Glutamatergic neuron (in vitro differentiated cells): ENCODE data around the gene SELENOP. TPM values are rescaled to one million over a fixed set of nuclear protein-coding genes. Genes with fewer than 3 reads are reported as not detected.

Experiments
- DNase-seq: peaks from one replicate; pipeline ENCODE4 v3.0.0; 2022
- H3K27ac Mint-ChIP-seq: one replicate; pipeline ENCODE4 v1.8.0; 2020; ENCODE audit warnings: mild to moderate bottlenecking, mixed read lengths, inconsistent platforms; ENCODE audit not compliant: unreplicated experiment
- H3K27me3 Mint-ChIP-seq: one replicate; pipeline ENCODE4 v1.8.0; 2020; ENCODE audit warnings: mild to moderate bottlenecking, moderate library complexity, mixed read lengths, inconsistent platforms; ENCODE audit not compliant: unreplicated experiment
- H3K36me3 Mint-ChIP-seq: one replicate; pipeline ENCODE4 v1.8.0; 2020; ENCODE audit warnings: mild to moderate bottlenecking, mixed read lengths, inconsistent platforms; ENCODE audit not compliant: unreplicated experiment
- H3K4me1 Mint-ChIP-seq: one replicate; pipeline ENCODE4 v1.8.0; 2020; ENCODE audit warnings: mild to moderate bottlenecking, low read depth, mixed read lengths, inconsistent platforms; ENCODE audit not compliant: unreplicated experiment
- H3K4me3 Mint-ChIP-seq: one replicate; pipeline ENCODE4 v1.8.0; 2020; ENCODE audit warnings: mild to moderate bottlenecking, mixed read lengths, inconsistent platforms; ENCODE audit not compliant: unreplicated experiment
- H3K9me3 Mint-ChIP-seq: one replicate; pipeline ENCODE4 v1.8.0; 2020; ENCODE audit warnings: mild to moderate bottlenecking, moderate library complexity, mixed read lengths, inconsistent platforms; ENCODE audit not compliant: unreplicated experiment
- CTCF ChIP-seq: fragments of 200-600 bp; sonication (generic); IDR thresholded peaks from one replicate; pipeline ENCODE4 v1.5.0; 2021; ENCODE audit not compliant: partially characterized antibody, unreplicated experiment
- total RNA-seq: library from RNA; stranded (reverse); fragmentation: NEBNext Ultra II Directional; extraction: Animal tissue kit (Norgen Biotek cat#: 25700); gene quantifications from one replicate; pipeline ENCODE4 v1.2.1, GENCODE V29; 2021; ENCODE audit not compliant: unreplicated experiment

SELENOP gene
- total RNA-seq, 1 donor from 2014 or later: 0.61 TPM

GRCh38 chr5:42843675-42844292 lies 32.1 kb upstream of the SELENOP start:
- Mint-ChIP-seq H3K27me3 (no peaks in the 10 kb centered on the region), H3K4me1 (no peaks in the 10 kb centered on the region), H3K9me3 (no peaks in the 10 kb centered on the region), H3K4me3 (no peak overlapping the region), H3K27ac (no peak overlapping the region), H3K36me3 (no peaks in the 10 kb centered on the region)
- DNase-seq: no peak
- no peak for TF ChIP-seq CTCF

- H3K36me3 Mint-ChIP-seq: no peaks in the 10 kb centered on the region
- no peak for TF ChIP-seq CTCF
- H3K4me3 Mint-ChIP-seq: no peak overlapping the region
- no peak overlapping the region for H3K27ac Mint-ChIP-seq
- H3K4me1 Mint-ChIP-seq: no peaks in the 10 kb centered on the region
- H3K9me3 Mint-ChIP-seq: no peaks in the 10 kb centered on the region
- no peaks in the 10 kb centered on the region for H3K27me3 Mint-ChIP-seq
- DNase-seq: no peak
These were observed 31.4 kb upstream of the SELENOP start for GRCh38 chr5:42842921-42843641.

DNA sequence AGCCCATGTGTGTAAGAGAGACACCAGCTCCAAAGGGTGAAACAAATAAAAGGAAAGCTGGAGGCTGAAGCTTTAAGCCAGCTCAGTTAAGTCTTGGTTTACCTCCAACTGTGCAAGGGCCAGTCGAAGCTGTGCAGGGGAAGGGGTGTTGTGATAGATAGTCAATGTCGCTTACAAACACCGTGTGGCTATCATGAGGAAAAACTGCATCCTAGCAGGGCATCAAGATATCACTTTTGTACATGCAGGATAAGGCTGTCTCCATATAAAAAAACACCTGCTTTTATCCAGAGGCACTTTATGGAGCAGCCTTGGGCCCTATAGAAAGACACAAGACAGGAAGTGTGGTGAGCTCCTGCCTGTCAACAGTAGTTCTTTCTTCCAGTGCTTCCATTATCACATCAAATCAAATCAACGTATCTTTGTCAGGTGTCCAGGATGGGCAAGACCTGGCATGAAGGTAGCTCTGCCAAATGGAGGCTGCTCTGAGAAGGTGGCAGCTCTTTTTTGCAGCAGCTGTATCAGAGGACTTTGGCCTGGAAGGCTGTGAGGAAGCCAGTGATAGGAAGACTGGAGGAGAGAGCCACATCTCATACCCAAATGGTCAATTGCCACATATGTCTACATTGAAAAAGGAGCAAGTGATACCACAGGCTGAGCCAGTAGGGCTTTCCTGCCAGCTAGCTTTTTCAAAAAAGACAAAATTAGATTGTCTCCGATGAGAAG lies 29.3 kb upstream of the SELENOP start:
- Mint-ChIP-seq H3K27me3 (no peaks in the 10 kb centered on the region), H3K4me1 (no peaks in the 10 kb centered on the region), H3K27ac (no peak overlapping the region), H3K9me3 (no peaks in the 10 kb centered on the region), H3K4me3 (no peak overlapping the region), H3K36me3 (no peaks in the 10 kb centered on the region)
- no peak for TF ChIP-seq CTCF
- DNase-seq: no peak

DNA sequence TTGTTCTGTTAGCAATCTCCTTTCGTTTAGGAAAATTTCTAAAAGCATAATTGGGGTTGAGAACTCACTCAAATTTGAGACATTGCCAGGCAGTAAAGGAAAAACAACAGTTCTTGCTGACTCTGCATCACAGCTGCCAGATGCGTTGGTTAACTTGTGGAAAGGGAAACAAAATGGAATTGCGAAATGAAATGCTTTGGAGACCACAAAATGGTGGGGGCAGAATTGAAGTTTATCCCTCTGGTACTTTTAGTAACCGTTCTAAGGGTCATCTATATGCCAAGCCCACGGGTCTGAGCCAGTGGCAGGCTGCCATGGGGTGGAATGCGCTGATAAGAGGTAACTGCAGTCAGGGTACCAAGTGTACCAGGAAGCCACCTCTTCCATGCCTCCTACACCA lies 28.6 kb upstream of the SELENOP start:
- no peak for TF ChIP-seq CTCF
- H3K4me3 Mint-ChIP-seq: no peak overlapping the region
- no peak overlapping the region for H3K27ac Mint-ChIP-seq
- H3K36me3 Mint-ChIP-seq: peaks cover 5% of the 10 kb centered on the region
- H3K4me1 Mint-ChIP-seq: no peaks in the 10 kb centered on the region
- no peaks in the 10 kb centered on the region for H3K27me3 Mint-ChIP-seq
- DNase-seq: no peak
- H3K9me3 Mint-ChIP-seq: no peaks in the 10 kb centered on the region

DNA sequence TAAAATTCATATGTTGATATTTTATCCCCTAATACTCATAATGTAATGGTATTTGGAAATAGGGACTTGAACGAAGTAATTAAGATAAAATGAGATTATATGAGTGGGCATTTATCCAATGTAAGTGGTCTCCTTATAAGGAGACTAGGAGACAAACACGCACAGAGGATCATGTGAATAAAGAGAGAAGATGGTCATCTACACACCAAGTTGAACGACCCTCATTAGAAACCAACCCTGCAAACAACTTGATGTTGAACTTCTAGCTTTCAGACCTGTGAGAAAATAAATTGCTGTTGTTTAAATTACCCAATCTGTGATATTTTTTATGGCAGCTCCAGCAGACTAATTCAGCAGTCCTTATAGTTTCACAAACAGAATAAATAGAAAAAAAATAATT lies 27.5 kb upstream of the SELENOP start:
- Mint-ChIP-seq H3K36me3 (peaks cover 5% of the 10 kb centered on the region), H3K4me3 (no peak overlapping the region), H3K27ac (no peak overlapping the region), H3K27me3 (no peaks in the 10 kb centered on the region), H3K4me1 (no peaks in the 10 kb centered on the region), H3K9me3 (no peaks in the 10 kb centered on the region)
- no peak for DNase-seq
- TF ChIP-seq CTCF: no peak
